Measurements from ENCODE around the gene KCNH2. TPM values are rescaled to one million over a fixed set of nuclear protein-coding genes. Genes with fewer than 3 reads are reported as not detected.
"Not testable (repeated sequence)": the region's sequence is repeated elsewhere in the genome, so short reads cannot be mapped to it uniquely, and the experiment has no call there.

Gene KCNH2
- total RNA-seq, 1 donor from 2014 or later, result 0.07 TPM

GRCh38 chr7:150936018-150936417 lies 42.1 kb downstream of the KCNH2 start:
- no peak for DNase-seq (ENCODE audit: low read depth, low spot score)

GRCh38 chr7:150935149-150935548 lies 43.0 kb downstream of the KCNH2 start:
- no peak for DNase-seq (ENCODE audit: low read depth, low spot score)

GRCh38 chr7:150934045-150934766 lies 43.9 kb downstream of the KCNH2 start:
- no peak for DNase-seq (ENCODE audit: low read depth, low spot score)

- no peak for DNase-seq (ENCODE audit: low read depth, low spot score)
These were observed 46.8 kb downstream of the KCNH2 start for GRCh38 chr7:150931199-150931869.

- DNase-seq (ENCODE audit: low read depth, low spot score), result no peak
These were observed 49.6 kb downstream of the KCNH2 start for GRCh38 chr7:150928541-150928940.

GRCh38 chr7:150927956-150928344 lies 50.2 kb downstream of the KCNH2 start:
- DNase-seq (ENCODE audit: low read depth, low spot score), result no peak

- no peak for DNase-seq (ENCODE audit: low read depth, low spot score)
These were observed 50.8 kb downstream of the KCNH2 start for GRCh38 chr7:150927157-150927955.

GRCh38 chr7:150926066-150926465 lies 52.1 kb downstream of the KCNH2 start:
- DNase-seq (ENCODE audit: low read depth, low spot score), result no peak

- DNase-seq (ENCODE audit: low read depth, low spot score), result no peak
These were observed 53.7 kb downstream of the KCNH2 start for GRCh38 chr7:150924369-150924781.

GRCh38 chr7:150923802-150924201 lies 54.3 kb downstream of the KCNH2 start:
- DNase-seq (ENCODE audit: low read depth, low spot score), result no peak

- no peak for DNase-seq (ENCODE audit: low read depth, low spot score)
These were observed 54.9 kb downstream of the KCNH2 start for GRCh38 chr7:150923196-150923595.

- no peak for DNase-seq (ENCODE audit: low read depth, low spot score)
These were observed 59.0 kb downstream of the KCNH2 start for GRCh38 chr7:150919160-150919559.

GRCh38 chr7:150918378-150918777 lies 59.7 kb downstream of the KCNH2 start:
- no peak for DNase-seq (ENCODE audit: low read depth, low spot score)

GRCh38 chr7:150917969-150918368 lies 60.2 kb downstream of the KCNH2 start:
- no peak for DNase-seq (ENCODE audit: low read depth, low spot score)

GRCh38 chr7:150916670-150917069 lies 61.5 kb downstream of the KCNH2 start:
- no peak for DNase-seq (ENCODE audit: low read depth, low spot score)

- no peak for DNase-seq (ENCODE audit: low read depth, low spot score)
These were observed 63.2 kb downstream of the KCNH2 start for GRCh38 chr7:150914966-150915365.

- no peak for DNase-seq (ENCODE audit: low read depth, low spot score)
These were observed 63.9 kb downstream of the KCNH2 start for GRCh38 chr7:150914196-150914595.

- no peak for DNase-seq (ENCODE audit: low read depth, low spot score)
These were observed 65.7 kb downstream of the KCNH2 start for GRCh38 chr7:150912427-150912826.

- no peak for DNase-seq (ENCODE audit: low read depth, low spot score)
These were observed 66.4 kb downstream of the KCNH2 start for GRCh38 chr7:150911590-150912267.

GRCh38 chr7:150910996-150911422 lies 67.1 kb downstream of the KCNH2 start:
- no peak for DNase-seq (ENCODE audit: low read depth, low spot score)

GRCh38 chr7:150910305-150910995 lies 67.7 kb downstream of the KCNH2 start:
- not testable (repeated sequence) for DNase-seq (ENCODE audit: low read depth, low spot score)
